ENCODE data around the gene ZNF717.
"Not testable (repeated sequence)": the region's sequence is repeated elsewhere in the genome, so short reads cannot be mapped to it uniquely, and the experiment has no call there.

- TF ChIP-seq SUZ12 (IDR thresholded peaks at IDR 0.05; ENCODE audit: extremely low read depth, insufficient read depth, insufficient read length); YY1 (IDR thresholded peaks at IDR 0.05; ENCODE audit: insufficient read depth, insufficient read length); ZNF274 (IDR thresholded peaks at IDR 0.05; ENCODE audit: low read depth, low read length): not testable (repeated sequence)
Measured at GRCh38 chr3:75831076-75831475, 45.7 kb upstream of the ZNF717 start.

Measured in NT2/D1 (cell line).